GM12878 (cell line): Measurements from ENCODE around the gene PSMA2. TPM values are rescaled to one million over a fixed set of nuclear protein-coding genes. Genes with fewer than 3 reads are reported as not detected.

Experiments used
- ATF3 ChIP-seq: IDR thresholded peaks from 2 replicates; pipeline ENCODE4 v1.6.1; 2011; ENCODE audit warnings: low read depth, mild to moderate bottlenecking, low read length, moderate library complexity, borderline replicate concordance; ENCODE audit errors: extremely low read depth
- EED ChIP-seq: sonication (generic); IDR thresholded peaks from 2 replicates; pipeline ENCODE4 v1.6.1; 2016; ENCODE audit warnings: antibody characterized with exemption, low read depth
- IKZF1 ChIP-seq: fragments of 450-650 bp; conservative IDR thresholded peaks from 2 replicates; pipeline ENCODE4 v1.6.1; 2017; ENCODE audit warnings: antibody characterized with exemption, mild to moderate bottlenecking
- MYC ChIP-seq: IDR thresholded peaks from 2 replicates; pipeline ENCODE4 v1.6.1; 2011; ENCODE audit warnings: mild to moderate bottlenecking, low read length, moderate library complexity, inconsistent platforms; ENCODE audit not compliant: insufficient read depth, insufficient replicate concordance, insufficient read length, severe bottlenecking
- NR2C1 ChIP-seq: fragments of 450-650 bp; IDR thresholded peaks from 2 replicates; pipeline ENCODE4 v1.6.1; 2017; ENCODE audit warnings: antibody characterized with exemption, mild to moderate bottlenecking, moderate library complexity
- NRF1 ChIP-seq: conservative IDR thresholded peaks from 2 replicates; pipeline ENCODE4 v1.6.1; 2011; ENCODE audit warnings: mild to moderate bottlenecking, low read depth, low read length, improper control_type of control experiment
- PAX8 ChIP-seq: fragments of 450-650 bp; IDR thresholded peaks from 2 replicates; pipeline ENCODE4 v1.6.1; 2017; ENCODE audit warnings: mild to moderate bottlenecking, moderate library complexity
- POU2F2 ChIP-seq: IDR thresholded peaks from 3 replicates; pipeline ENCODE4 v1.6.1; 2011; ENCODE audit warnings: low read depth, mild to moderate bottlenecking, low read length, borderline replicate concordance
- RB1 ChIP-seq: fragments of 450-650 bp; formaldehyde crosslinking; IDR thresholded peaks from 2 replicates; pipeline ENCODE4 v1.6.1; 2017; ENCODE audit warnings: mild to moderate bottlenecking, borderline replicate concordance
- SIN3A ChIP-seq: IDR thresholded peaks from 2 replicates; pipeline ENCODE4 v1.6.1; 2012; ENCODE audit warnings: low read depth, low read length, improper control_type of control experiment
- STAT1 ChIP-seq: fragments of 450-650 bp; conservative IDR thresholded peaks from 2 replicates; pipeline ENCODE4 v1.6.1; 2014; ENCODE audit warnings: antibody characterized with exemption, mild to moderate bottlenecking
- ZNF384 ChIP-seq: IDR thresholded peaks from 2 replicates; pipeline ENCODE4 v1.6.1; 2012; ENCODE audit warnings: low read depth, mild to moderate bottlenecking, low read length, improper control_type of control experiment, borderline replicate concordance
- polyA plus RNA-seq, 11 experiments: library from polyadenylated mRNA; depleted of rRNA in 4 of 11; unstranded in 6 of 11; stranded (reverse) in 5 of 11; fragments of >200 nt; fragmentation: Nextera tagmentation in 4 of 11; fragmentation: Illumina TruSeq in 1 of 11; extraction: Ambion mirVana in 4 of 11; extraction: Trizol in 1 of 11; gene quantifications; 1 replicate in 1 of 11; 2 replicates in 10 of 11; pipeline versions ENCODE4 v1.2.1 to v1.2.3, GENCODE V29; 2011 to 2016; ENCODE audit warnings: inconsistent platforms in 2 of 11, missing spikeins in 2 of 11, low read depth in 1 of 11
- total RNA-seq, 4 experiments: library from RNA; depleted of rRNA in 3 of 4; stranded (reverse); fragments of >200 nt in 3 of 4; fragmentation: Illumina TruSeq in 1 of 4; extraction: Trizol in 1 of 4; gene quantifications; 2 replicates each; pipeline versions ENCODE4 v1.2.1 to v1.2.3, GENCODE V29; 2013 to 2021
- TF ChIP-seq, protein P1 (sequence below): IDR thresholded peaks from 2 replicates; pipeline ENCODE4 v1.6.1; 2012; ENCODE audit warnings: low read depth, low read length, improper control_type of control experiment
- TF ChIP-seq, protein P2 (sequence below): IDR thresholded peaks from 2 replicates; pipeline ENCODE4 v1.6.1; 2012; ENCODE audit warnings: improper control_type of control experiment, low read depth, low read length; ENCODE audit not compliant: insufficient replicate concordance
- TF ChIP-seq, protein P3 (sequence below): fragments of 450-650 bp; conservative IDR thresholded peaks from 2 replicates; pipeline ENCODE4 v1.6.1; 2017; ENCODE audit warnings: mild to moderate bottlenecking, moderate library complexity

Gene PSMA2
- total and polyA plus RNA-seq, 10 of the 15 experiments (the other 5 are each of a cell fraction or from before 2014, with no cell fraction given): 129 to 1,223 (median 317) TPM

DNA sequence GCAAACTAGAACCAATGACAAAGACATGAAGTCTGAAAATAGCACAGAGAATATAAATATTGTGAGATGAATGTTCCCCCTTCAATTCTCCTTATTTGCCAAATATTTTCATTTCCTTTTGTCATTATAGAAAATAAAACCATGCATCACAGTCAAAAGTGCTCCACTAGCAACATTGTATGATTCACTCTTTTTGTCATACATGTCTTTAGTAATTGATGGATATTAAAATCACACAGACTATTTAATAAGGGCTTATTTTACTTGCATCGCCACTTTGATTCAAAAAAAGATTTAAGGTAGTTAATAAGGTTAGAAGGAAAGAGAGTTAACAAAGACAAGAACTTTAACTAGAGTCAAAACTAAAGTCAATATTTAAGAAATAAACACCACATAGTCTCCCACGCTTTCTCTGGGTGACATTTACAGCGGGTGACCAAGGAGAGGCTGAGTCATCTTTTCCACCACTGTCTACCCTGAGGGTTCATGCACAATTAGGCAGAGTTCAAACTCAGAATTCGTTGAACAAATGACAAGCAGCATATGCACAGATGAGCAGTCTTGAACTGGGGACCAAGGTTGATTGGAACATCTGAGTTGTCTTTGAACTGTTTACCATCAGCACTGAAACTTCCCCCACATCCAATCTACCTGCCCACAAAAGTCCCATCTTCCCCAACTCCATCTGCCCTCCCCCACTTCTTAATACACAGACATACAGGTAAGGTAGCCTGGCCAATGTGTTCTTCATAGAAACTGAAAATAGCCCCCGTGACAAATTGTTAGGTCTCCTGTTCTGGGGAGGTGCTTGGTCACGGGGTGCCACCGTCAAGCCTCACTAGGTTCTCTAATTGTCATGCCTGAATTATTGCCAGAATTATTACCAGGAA lies 62.6 kb downstream of the PSMA2 start (continued):
- TF ChIP-seq, protein P1, sequence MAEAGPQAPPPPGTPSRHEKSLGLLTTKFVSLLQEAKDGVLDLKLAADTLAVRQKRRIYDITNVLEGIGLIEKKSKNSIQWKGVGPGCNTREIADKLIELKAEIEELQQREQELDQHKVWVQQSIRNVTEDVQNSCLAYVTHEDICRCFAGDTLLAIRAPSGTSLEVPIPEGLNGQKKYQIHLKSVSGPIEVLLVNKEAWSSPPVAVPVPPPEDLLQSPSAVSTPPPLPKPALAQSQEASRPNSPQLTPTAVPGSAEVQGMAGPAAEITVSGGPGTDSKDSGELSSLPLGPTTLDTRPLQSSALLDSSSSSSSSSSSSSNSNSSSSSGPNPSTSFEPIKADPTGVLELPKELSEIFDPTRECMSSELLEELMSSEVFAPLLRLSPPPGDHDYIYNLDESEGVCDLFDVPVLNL: no peak
- TF ChIP-seq MYC (no peak), EED (peak; percentile 38; the same call in 1 of the 2 replicates), STAT1 (no peak), RB1 (no peak), ATF3 (no peak), NR2C1 (0 out of 2 replicates have a peak, but pooled peaks have one; percentile 30), PAX8 (peak; percentile 85; the same call in 1 of the 2 replicates), POU2F2 (peak; percentile 71; the same call in 1 of the 3 replicates), ZNF384 (no peak), IKZF1 (peak; percentile 61; the same call in 1 of the 2 replicates), NRF1 (no peak), SIN3A (no peak)
- TF ChIP-seq, protein P2, sequence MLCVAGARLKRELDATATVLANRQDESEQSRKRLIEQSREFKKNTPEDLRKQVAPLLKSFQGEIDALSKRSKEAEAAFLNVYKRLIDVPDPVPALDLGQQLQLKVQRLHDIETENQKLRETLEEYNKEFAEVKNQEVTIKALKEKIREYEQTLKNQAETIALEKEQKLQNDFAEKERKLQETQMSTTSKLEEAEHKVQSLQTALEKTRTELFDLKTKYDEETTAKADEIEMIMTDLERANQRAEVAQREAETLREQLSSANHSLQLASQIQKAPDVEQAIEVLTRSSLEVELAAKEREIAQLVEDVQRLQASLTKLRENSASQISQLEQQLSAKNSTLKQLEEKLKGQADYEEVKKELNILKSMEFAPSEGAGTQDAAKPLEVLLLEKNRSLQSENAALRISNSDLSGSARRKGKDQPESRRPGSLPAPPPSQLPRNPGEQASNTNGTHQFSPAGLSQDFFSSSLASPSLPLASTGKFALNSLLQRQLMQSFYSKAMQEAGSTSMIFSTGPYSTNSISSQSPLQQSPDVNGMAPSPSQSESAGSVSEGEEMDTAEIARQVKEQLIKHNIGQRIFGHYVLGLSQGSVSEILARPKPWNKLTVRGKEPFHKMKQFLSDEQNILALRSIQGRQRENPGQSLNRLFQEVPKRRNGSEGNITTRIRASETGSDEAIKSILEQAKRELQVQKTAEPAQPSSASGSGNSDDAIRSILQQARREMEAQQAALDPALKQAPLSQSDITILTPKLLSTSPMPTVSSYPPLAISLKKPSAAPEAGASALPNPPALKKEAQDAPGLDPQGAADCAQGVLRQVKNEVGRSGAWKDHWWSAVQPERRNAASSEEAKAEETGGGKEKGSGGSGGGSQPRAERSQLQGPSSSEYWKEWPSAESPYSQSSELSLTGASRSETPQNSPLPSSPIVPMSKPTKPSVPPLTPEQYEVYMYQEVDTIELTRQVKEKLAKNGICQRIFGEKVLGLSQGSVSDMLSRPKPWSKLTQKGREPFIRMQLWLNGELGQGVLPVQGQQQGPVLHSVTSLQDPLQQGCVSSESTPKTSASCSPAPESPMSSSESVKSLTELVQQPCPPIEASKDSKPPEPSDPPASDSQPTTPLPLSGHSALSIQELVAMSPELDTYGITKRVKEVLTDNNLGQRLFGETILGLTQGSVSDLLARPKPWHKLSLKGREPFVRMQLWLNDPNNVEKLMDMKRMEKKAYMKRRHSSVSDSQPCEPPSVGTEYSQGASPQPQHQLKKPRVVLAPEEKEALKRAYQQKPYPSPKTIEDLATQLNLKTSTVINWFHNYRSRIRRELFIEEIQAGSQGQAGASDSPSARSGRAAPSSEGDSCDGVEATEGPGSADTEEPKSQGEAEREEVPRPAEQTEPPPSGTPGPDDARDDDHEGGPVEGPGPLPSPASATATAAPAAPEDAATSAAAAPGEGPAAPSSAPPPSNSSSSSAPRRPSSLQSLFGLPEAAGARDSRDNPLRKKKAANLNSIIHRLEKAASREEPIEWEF: no peak
- TF ChIP-seq, protein P3, sequence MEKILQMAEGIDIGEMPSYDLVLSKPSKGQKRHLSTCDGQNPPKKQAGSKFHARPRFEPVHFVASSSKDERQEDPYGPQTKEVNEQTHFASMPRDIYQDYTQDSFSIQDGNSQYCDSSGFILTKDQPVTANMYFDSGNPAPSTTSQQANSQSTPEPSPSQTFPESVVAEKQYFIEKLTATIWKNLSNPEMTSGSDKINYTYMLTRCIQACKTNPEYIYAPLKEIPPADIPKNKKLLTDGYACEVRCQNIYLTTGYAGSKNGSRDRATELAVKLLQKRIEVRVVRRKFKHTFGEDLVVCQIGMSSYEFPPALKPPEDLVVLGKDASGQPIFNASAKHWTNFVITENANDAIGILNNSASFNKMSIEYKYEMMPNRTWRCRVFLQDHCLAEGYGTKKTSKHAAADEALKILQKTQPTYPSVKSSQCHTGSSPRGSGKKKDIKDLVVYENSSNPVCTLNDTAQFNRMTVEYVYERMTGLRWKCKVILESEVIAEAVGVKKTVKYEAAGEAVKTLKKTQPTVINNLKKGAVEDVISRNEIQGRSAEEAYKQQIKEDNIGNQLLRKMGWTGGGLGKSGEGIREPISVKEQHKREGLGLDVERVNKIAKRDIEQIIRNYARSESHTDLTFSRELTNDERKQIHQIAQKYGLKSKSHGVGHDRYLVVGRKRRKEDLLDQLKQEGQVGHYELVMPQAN: no peak; the same call in 1 of the 2 replicates
